Astrocyte (in vitro differentiated cells and primary cell): Measurements from ENCODE around the gene ITK. TPM values are rescaled to one million over a fixed set of nuclear protein-coding genes. Genes with fewer than 3 reads are reported as not detected.
A peak's percentile ranks its signal among the peaks of the same experiment; 100 is the strongest.
"Not testable (repeated sequence)": the region's sequence is repeated elsewhere in the genome, so short reads cannot be mapped to it uniquely, and the experiment has no call there.

Experiments used
- DNase-seq: peaks from one replicate; pipeline ENCODE4 v3.0.0-alpha.2; 2010; ENCODE audit warnings: low read depth
- FAIRE-seq: peaks from 2 replicates; lab custom pipeline; 2011; peaks lifted over from hg19 to GRCh38; lab: Jason Lieb, UNC
- H2AFZ ChIP-seq: 2 replicates; pipeline ENCODE4 v1.6.0; 2012; ENCODE audit warnings: low read depth, low read length, inconsistent platforms
- H3K27ac ChIP-seq: 2 replicates; pipeline ENCODE4 v1.5.1; 2011; ENCODE audit warnings: low read depth, low read length, inconsistent platforms
- H3K27me3 ChIP-seq: 2 replicates; pipeline ENCODE4 v1.6.0; 2011; ENCODE audit warnings: low read length, inconsistent platforms; ENCODE audit not compliant: insufficient read depth
- H3K36me3 ChIP-seq: 2 replicates; pipeline ENCODE4 v1.5.1; 2011; ENCODE audit warnings: low read length, inconsistent platforms; ENCODE audit not compliant: insufficient read depth
- H3K4me1 ChIP-seq: 2 replicates; pipeline ENCODE4 v1.5.1; 2011; ENCODE audit warnings: low read length, inconsistent platforms; ENCODE audit not compliant: insufficient read depth
- H3K4me2 ChIP-seq: 2 replicates; pipeline ENCODE4 v1.6.0; 2012; ENCODE audit warnings: low read length, inconsistent platforms
- H3K4me3 ChIP-seq: 2 replicates; pipeline ENCODE4 v1.5.1; 2011; ENCODE audit warnings: low read depth, mild to moderate bottlenecking, low read length, inconsistent platforms; ENCODE audit not compliant: insufficient read depth
- H3K79me2 ChIP-seq: 2 replicates; pipeline ENCODE4 v1.6.0; 2012; ENCODE audit warnings: mild to moderate bottlenecking, low read length, inconsistent platforms; ENCODE audit not compliant: insufficient read depth
- H3K9ac ChIP-seq: 2 replicates; pipeline ENCODE4 v1.6.0; 2012; ENCODE audit warnings: mild to moderate bottlenecking, low read length, inconsistent platforms
- H3K9me3 ChIP-seq: 2 replicates; pipeline ENCODE4 v1.5.1; 2012; ENCODE audit warnings: low read depth, mild to moderate bottlenecking, low read length, inconsistent platforms; ENCODE audit not compliant: insufficient read depth
- H4K20me1 ChIP-seq: 2 replicates; pipeline ENCODE4 v1.6.0; 2012; ENCODE audit warnings: low read length, inconsistent platforms; ENCODE audit not compliant: insufficient read depth
- H3K27ac Mint-ChIP-seq: one replicate; pipeline ENCODE4 v1.8.0; 2021; ENCODE audit warnings: mild to moderate bottlenecking, mixed read lengths; ENCODE audit not compliant: unreplicated experiment
- H3K27me3 Mint-ChIP-seq: one replicate; pipeline ENCODE4 v1.8.0; 2021; ENCODE audit warnings: low read depth, mixed read lengths; ENCODE audit not compliant: unreplicated experiment
- H3K36me3 Mint-ChIP-seq: one replicate; pipeline ENCODE4 v1.8.0; 2021; ENCODE audit warnings: low read depth, mixed read lengths; ENCODE audit not compliant: unreplicated experiment
- H3K4me1 Mint-ChIP-seq: one replicate; pipeline ENCODE4 v1.8.0; 2021; ENCODE audit warnings: low read depth, mixed read lengths; ENCODE audit not compliant: unreplicated experiment
- H3K4me3 Mint-ChIP-seq: one replicate; pipeline ENCODE4 v1.8.0; 2021; ENCODE audit warnings: mild to moderate bottlenecking, moderate library complexity, mixed read lengths; ENCODE audit not compliant: unreplicated experiment
- H3K9me3 Mint-ChIP-seq: one replicate; pipeline ENCODE4 v1.8.0; 2021; ENCODE audit warnings: mild to moderate bottlenecking, mixed read lengths; ENCODE audit not compliant: unreplicated experiment
- CTCF ChIP-seq: IDR thresholded peaks from 2 replicates; pipeline ENCODE4 v1.5.1; 2011; ENCODE audit warnings: low read depth, mild to moderate bottlenecking, inconsistent platforms, low read length, moderate library complexity; ENCODE audit not compliant: insufficient read depth
- EZH2 ChIP-seq: IDR thresholded peaks from 2 replicates; pipeline ENCODE4 v1.6.1; 2012; ENCODE audit warnings: mild to moderate bottlenecking, low read length, inconsistent platforms; ENCODE audit not compliant: insufficient read depth
- total RNA-seq: library from RNA; stranded (reverse); gene quantifications from 2 replicates; pipeline ENCODE4 v1.2.1, GENCODE V29; 2021

The ITK gene
- total RNA-seq, 1 donor from 2014 or later: 0.48 TPM

- peaks cover 6% of the 10 kb centered on the region for H3K27me3 Mint-ChIP-seq
- H4K20me1 ChIP-seq: no peaks in the 10 kb centered on the region
- no peaks in the 10 kb centered on the region for H3K36me3 ChIP-seq
- no peaks in the 10 kb centered on the region for H3K9me3 ChIP-seq
- no peak overlapping the region for H3K4me2 ChIP-seq
- H2AFZ ChIP-seq: no peak overlapping the region
- no peaks in the 10 kb centered on the region for H3K4me1 ChIP-seq
- H3K36me3 Mint-ChIP-seq: no peaks in the 10 kb centered on the region
- DNase-seq (no peak), FAIRE-seq (no peak)
- no peak overlapping the region for H3K27ac Mint-ChIP-seq
- no peaks in the 10 kb centered on the region for H3K9me3 Mint-ChIP-seq
- peaks cover 13% of the 10 kb centered on the region for H3K4me1 Mint-ChIP-seq
- no peak overlapping the region for H3K4me3 Mint-ChIP-seq
- no peak overlapping the region for H3K27ac ChIP-seq
- TF ChIP-seq EZH2 (no peak), CTCF (no peak)
- H3K4me3 ChIP-seq: no peak overlapping the region
- H3K27me3 ChIP-seq: no peaks in the 10 kb centered on the region
- no peaks in the 10 kb centered on the region for H3K79me2 ChIP-seq
- H3K9ac ChIP-seq: no peak overlapping the region
Measured at GRCh38 chr5:157236423-157236822, 55.8 kb downstream of the ITK start.

GRCh38 chr5:157241483-157241882 lies 60.8 kb downstream of the ITK start:
- Mint-ChIP-seq H3K9me3 (no peaks in the 10 kb centered on the region), H3K27ac (no peak overlapping the region), H3K4me3 (no peak overlapping the region), H3K4me1 (peaks cover 9% of the 10 kb centered on the region), H3K27me3 (peaks cover 6% of the 10 kb centered on the region), H3K36me3 (no peaks in the 10 kb centered on the region)
- no peaks in the 10 kb centered on the region for H3K27me3 ChIP-seq
- no peaks in the 10 kb centered on the region for H4K20me1 ChIP-seq
- no peak overlapping the region for H3K27ac ChIP-seq
- no peak overlapping the region for H2AFZ ChIP-seq
- no peak overlapping the region for H3K4me3 ChIP-seq
- no peaks in the 10 kb centered on the region for H3K79me2 ChIP-seq
- DNase-seq (peak; percentile 6), FAIRE-seq (no peak)
- no peak for TF ChIP-seq CTCF
- no peak for TF ChIP-seq EZH2
- H3K4me1 ChIP-seq: peaks cover 6% of the 10 kb centered on the region
- H3K4me2 ChIP-seq: no peak overlapping the region
- H3K9me3 ChIP-seq: no peaks in the 10 kb centered on the region
- H3K9ac ChIP-seq: no peak overlapping the region
- no peaks in the 10 kb centered on the region for H3K36me3 ChIP-seq

- H3K9me3 ChIP-seq, H3K36me3 ChIP-seq, H3K9ac ChIP-seq, H3K4me3 ChIP-seq, DNase-seq, H3K27me3 Mint-ChIP-seq, H3K9me3 Mint-ChIP-seq, H3K4me2 ChIP-seq, H3K4me1 ChIP-seq, FAIRE-seq, H3K27ac ChIP-seq, H3K27me3 ChIP-seq, H3K4me3 Mint-ChIP-seq, H3K79me2 ChIP-seq, H4K20me1 ChIP-seq, H3K36me3 Mint-ChIP-seq, H3K27ac Mint-ChIP-seq, H2AFZ ChIP-seq, H3K4me1 Mint-ChIP-seq: not testable (repeated sequence)
Measured at GRCh38 chr5:157244704-157245103, 64.1 kb downstream of the ITK start.
